Endothelial cell of umbilical vein (primary cell): ENCODE results near the gene PDE10A. TPM values are rescaled to one million over a fixed set of nuclear protein-coding genes. Genes with fewer than 3 reads are reported as not detected.
A peak's percentile ranks its signal among the peaks of the same experiment; 100 is the strongest.

Experiments
- BruUV-seq: library from RNA; stranded (reverse); fragments of 400-500 nt; replicated peaks from 2 replicates; lab custom pipeline; 2021; lab: Mats Ljungman, UMichigan
- CTCF ChIA-PET: fragments of 300-600, 350-600 bp; sonication (Branson Sonifier 250); formaldehyde crosslinking; loops from one replicate; lab custom pipeline; 2021; ENCODE audit warnings: antibody characterized with exemption, inconsistent platforms; lab: Charles Lee
- POLR2A ChIA-PET: fragments of 300-600, 350-600 bp; sonication (Branson Sonifier 250); formaldehyde crosslinking; loops from one replicate; lab custom pipeline; 2021; ENCODE audit warnings: antibody characterized with exemption, inconsistent platforms; lab: Charles Lee
- DNase-seq: peaks from one replicate; pipeline ENCODE4 v3.0.0-alpha.2; 2011; ENCODE audit warnings: low read depth, low spot score
- FAIRE-seq: peaks from 2 replicates; lab custom pipeline; 2011; peaks lifted over from hg19 to GRCh38; lab: Jason Lieb, UNC
- H2AFZ ChIP-seq: 2 replicates; pipeline ENCODE4 v1.6.0; 2012; ENCODE audit warnings: low read depth, low read length, control low read depth, inconsistent platforms
- H3K27ac ChIP-seq: 2 replicates; pipeline ENCODE4 v1.5.1; 2011; ENCODE audit warnings: low read depth, mild to moderate bottlenecking, control low read depth, low read length, moderate library complexity; ENCODE audit not compliant: insufficient read depth
- H3K27me3 ChIP-seq, 2 experiments: 2 replicates each; pipeline versions ENCODE4 v1.6.0 to v1.6.1; 2011; ENCODE audit warnings: low read length in 2 of 2, mixed read lengths in 1 of 2; ENCODE audit not compliant: control insufficient read depth in 2 of 2, insufficient read depth in 2 of 2
- H3K36me3 ChIP-seq, 2 experiments: 2 replicates in 1 of 2; 3 replicates in 1 of 2; pipeline ENCODE4 v1.5.1; 2011; ENCODE audit warnings: low read length in 2 of 2, mild to moderate bottlenecking in 1 of 2, moderate library complexity in 1 of 2; ENCODE audit not compliant: control insufficient read depth in 2 of 2, insufficient read depth in 2 of 2; ENCODE audit errors: extremely low read depth in 1 of 2
- H3K4me1 ChIP-seq: 3 replicates; pipeline ENCODE4 v1.5.1; 2011; ENCODE audit warnings: mild to moderate bottlenecking, low read length; ENCODE audit not compliant: control insufficient read depth, insufficient read depth; ENCODE audit errors: extremely low read depth
- H3K4me2 ChIP-seq: 2 replicates; pipeline ENCODE4 v1.6.1; 2011; ENCODE audit warnings: low read length, control low read depth, mixed read lengths; ENCODE audit not compliant: insufficient read depth
- H3K4me3 ChIP-seq, 3 experiments: fragments of 200-600 bp in 1 of 3; sonication (generic), shearing (Covaris generic) in 1 of 3; replicated peaks in 1 of 3; 2 replicates each; pipeline ENCODE4 v1.5.1; 2011 to 2016; ENCODE audit warnings: control low read depth in 3 of 3, low read length in 3 of 3, mild to moderate bottlenecking in 2 of 3, inconsistent platforms in 1 of 3, low read depth in 1 of 3, moderate library complexity in 1 of 3; ENCODE audit not compliant: insufficient read depth in 1 of 3
- H3K79me2 ChIP-seq: 2 replicates; pipeline ENCODE4 v1.6.0; 2012; ENCODE audit warnings: low read length, inconsistent platforms; ENCODE audit not compliant: control insufficient read depth, insufficient read depth
- H3K9ac ChIP-seq: replicated peaks from 2 replicates; pipeline ENCODE3; 2011; ENCODE audit warnings: low read length, control low read depth; ENCODE audit not compliant: insufficient read depth; ENCODE audit errors: extremely low read depth
- H3K9me1 ChIP-seq: replicated peaks from 3 replicates; pipeline ENCODE4 v1.6.0; 2011; ENCODE audit warnings: mild to moderate bottlenecking, low read length; ENCODE audit not compliant: control insufficient read depth, insufficient read depth; ENCODE audit errors: extremely low read depth
- H3K9me3 ChIP-seq: replicated peaks from 2 replicates; pipeline ENCODE4 v1.5.1; 2012; ENCODE audit warnings: low read length, inconsistent platforms; ENCODE audit not compliant: control insufficient read depth, insufficient read depth
- H4K20me1 ChIP-seq: replicated peaks from 2 replicates; pipeline ENCODE3; 2011; ENCODE audit warnings: mild to moderate bottlenecking, low read length; ENCODE audit not compliant: control insufficient read depth, insufficient read depth; ENCODE audit errors: extremely low read depth
- EZH2 ChIP-seq: IDR thresholded peaks from 2 replicates; pipeline ENCODE4 v1.6.1; 2012; ENCODE audit warnings: borderline replicate concordance, low read depth, mild to moderate bottlenecking, moderate library complexity, low read length, inconsistent platforms; ENCODE audit not compliant: severe bottlenecking
- FOS ChIP-seq: IDR thresholded peaks from 2 replicates; pipeline ENCODE4 v1.6.1; 2011; ENCODE audit warnings: mild to moderate bottlenecking, low read length, moderate library complexity, borderline replicate concordance; ENCODE audit not compliant: insufficient read depth
- GATA2 ChIP-seq: IDR thresholded peaks from 2 replicates; pipeline ENCODE4 v1.7.0; 2011; ENCODE audit warnings: low read depth, mild to moderate bottlenecking, moderate library complexity, mixed read lengths, low read length; ENCODE audit not compliant: insufficient read length, insufficient read depth
- MYC ChIP-seq: IDR thresholded peaks from one replicate; pipeline ENCODE4 v1.6.1; 2011; ENCODE audit warnings: mild to moderate bottlenecking, low read depth, low read length
- POLR2A ChIP-seq: IDR thresholded peaks from 2 replicates; pipeline ENCODE4 v1.6.1; 2012; ENCODE audit warnings: low read depth, mild to moderate bottlenecking, control low read depth, low read length
- POLR2AphosphoS5 ChIP-seq: IDR thresholded peaks from 2 replicates; pipeline ENCODE4 v1.6.1; 2012; ENCODE audit warnings: low read depth, mild to moderate bottlenecking, control low read depth, low read length, moderate library complexity; ENCODE audit not compliant: insufficient read depth
- dilution Hi-C: fragments of 300-500 bp; cut with MboI; formaldehyde crosslinking; loops from one replicate; pipeline ENCODE4 v1.15.0; 2019; ENCODE audit warnings: low sequenced_read_pairs; ENCODE audit not compliant: extremely low pct_ligation_motif_present
- intact Hi-C: fragments of 100-400 bp; cut with micrococcal nuclease; formaldehyde crosslinking; loops from one replicate; pipeline ENCODE4 v1.10.0; 2022
- polyA plus RNA-seq, 4 experiments: library from polyadenylated mRNA; depleted of rRNA in 3 of 4; stranded (reverse) in 3 of 4; unstranded in 1 of 4; fragments of >200 nt; gene quantifications; 2 replicates each; pipeline versions ENCODE4 v1.2.1 to v1.2.3, GENCODE V29; 2011 to 2012; ENCODE audit warnings: missing spikeins in 1 of 4
- total RNA-seq: library from RNA; stranded (reverse); gene quantifications from 2 replicates; pipeline ENCODE4 v1.2.3, GENCODE V29; 2021
- TF ChIP-seq, protein P1 (sequence below), 2 donors: IDR thresholded peaks; 1 replicate in 1 of 2; 2 replicates in 1 of 2; pipeline ENCODE4 v1.5.1; 2011; ENCODE audit warnings: low read length in 2 of 2, mild to moderate bottlenecking in 2 of 2, moderate library complexity in 2 of 2, control low read depth in 1 of 2, inconsistent platforms in 1 of 2, low read depth in 1 of 2; ENCODE audit not compliant: insufficient read depth in 1 of 2; ENCODE audit errors: extremely low read depth in 1 of 2

PDE10A gene
- total and polyA plus RNA-seq, 2 donors (not counting 3 experiments of a cell fraction or from before 2014, with no cell fraction given), result 0.86 to 2.9 TPM

- Histone ChIP-seq H3K27ac (no peak overlapping the region), H3K4me3 (no peak overlapping the region), H3K9ac (no peak overlapping the region), H3K9me1 (no peaks in the 10 kb centered on the region), H3K79me2 (no peaks in the 10 kb centered on the region), H2AFZ (no peak overlapping the region), H3K4me2 (no peak overlapping the region), H3K4me1 (peaks cover 7% of the 10 kb centered on the region), H3K36me3 (no peaks in the 10 kb centered on the region), H4K20me1 (no peaks in the 10 kb centered on the region), H3K9me3 (no peaks in the 10 kb centered on the region), H3K27me3 (no peaks in the 10 kb centered on the region)
- DNase-seq (peak; percentile 17), FAIRE-seq (peak; percentile 40)
- CTCF ChIA-PET, result no interaction called here
- intact Hi-C loops, result no loop called here
- no TSS peak for BruUV-seq
- dilution Hi-C loops, result no loop called here
- POLR2A ChIA-PET, result no interaction called here
- TF ChIP-seq, protein P1, sequence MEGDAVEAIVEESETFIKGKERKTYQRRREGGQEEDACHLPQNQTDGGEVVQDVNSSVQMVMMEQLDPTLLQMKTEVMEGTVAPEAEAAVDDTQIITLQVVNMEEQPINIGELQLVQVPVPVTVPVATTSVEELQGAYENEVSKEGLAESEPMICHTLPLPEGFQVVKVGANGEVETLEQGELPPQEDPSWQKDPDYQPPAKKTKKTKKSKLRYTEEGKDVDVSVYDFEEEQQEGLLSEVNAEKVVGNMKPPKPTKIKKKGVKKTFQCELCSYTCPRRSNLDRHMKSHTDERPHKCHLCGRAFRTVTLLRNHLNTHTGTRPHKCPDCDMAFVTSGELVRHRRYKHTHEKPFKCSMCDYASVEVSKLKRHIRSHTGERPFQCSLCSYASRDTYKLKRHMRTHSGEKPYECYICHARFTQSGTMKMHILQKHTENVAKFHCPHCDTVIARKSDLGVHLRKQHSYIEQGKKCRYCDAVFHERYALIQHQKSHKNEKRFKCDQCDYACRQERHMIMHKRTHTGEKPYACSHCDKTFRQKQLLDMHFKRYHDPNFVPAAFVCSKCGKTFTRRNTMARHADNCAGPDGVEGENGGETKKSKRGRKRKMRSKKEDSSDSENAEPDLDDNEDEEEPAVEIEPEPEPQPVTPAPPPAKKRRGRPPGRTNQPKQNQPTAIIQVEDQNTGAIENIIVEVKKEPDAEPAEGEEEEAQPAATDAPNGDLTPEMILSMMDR (IDR thresholded peaks at IDR 0.05; ENCODE audit: extremely low read depth in 1 of 2, insufficient read depth in 1 of 2, low read depth in 1 of 2, low read length in 2 of 2), result no peak
- TF ChIP-seq FOS (peak; percentile 85), POLR2AphosphoS5 (no peak), GATA2 (no peak), POLR2A (no peak), MYC (no peak), EZH2 (no peak)
These were observed 146.9 kb downstream of the PDE10A start for GRCh38 chr6:165515963-165516624.
